AG04449 (cell line): ENCODE data around the gene PERCC1.

Experiments
- CTCF ChIA-PET: fragments of 350-600 bp; formaldehyde crosslinking; extraction: SDS; loops from one replicate; lab custom pipeline; 2021; ENCODE audit warnings: antibody characterized with exemption; lab: Yijun Ruan, JAX
- POLR2A ChIA-PET: fragments of 400-600, 350-600 bp; formaldehyde crosslinking; extraction: SDS; loops from one replicate; lab custom pipeline; 2020; ENCODE audit warnings: antibody characterized with exemption, inconsistent platforms; lab: Yijun Ruan, JAX
- DNase-seq: peaks from one replicate; pipeline ENCODE4 v3.0.0-alpha.2; 2010; ENCODE audit warnings: low read depth, low spot score
- H3K4me3 ChIP-seq: 2 replicates; pipeline ENCODE4 v1.5.1; 2011; ENCODE audit warnings: low read depth, mild to moderate bottlenecking, control low read depth, low read length
- CTCF ChIP-seq: IDR thresholded peaks from one replicate; pipeline ENCODE4 v1.5.1; 2011; ENCODE audit warnings: mild to moderate bottlenecking, moderate library complexity, low read length, control low read depth, inconsistent platforms; ENCODE audit not compliant: insufficient read depth; ENCODE audit errors: missing control alignments

Gene PERCC1

GRCh38 chr16:1431497-1432270, 806 bp downstream of the PERCC1 start:
- POLR2A ChIA-PET: no interaction called here

GRCh38 chr16:1432388-1433262, 1.7 kb downstream of the PERCC1 start:
- no peak overlapping the region for H3K4me3 ChIP-seq
- no peak for TF ChIP-seq CTCF
- CTCF ChIA-PET: no interaction called here
- no peak for DNase-seq
- POLR2A ChIA-PET: no interaction called here

More at GRCh38 chr16:1431497-1432270, 806 bp downstream of the PERCC1 start:
- H3K4me3 ChIP-seq: no peak overlapping the region
- TF ChIP-seq CTCF: no peak
- no peak for DNase-seq
- CTCF ChIA-PET: no interaction called here

- no peak for TF ChIP-seq CTCF
- H3K4me3 ChIP-seq: no peak overlapping the region
- no peak for DNase-seq
- ChIA-PET CTCF (no interaction called here), POLR2A (no interaction called here)
These were observed 2.3 kb downstream of the PERCC1 start for GRCh38 chr16:1433263-1433560.

- TF ChIP-seq CTCF: no peak
- ChIA-PET POLR2A (no interaction called here), CTCF (no interaction called here)
- no peak overlapping the region for H3K4me3 ChIP-seq
- no peak for DNase-seq
These were observed 2.9 kb downstream of the PERCC1 start for GRCh38 chr16:1433756-1434155.

- TF ChIP-seq CTCF: no peak
- ChIA-PET POLR2A (no interaction called here), CTCF (no interaction called here)
- no peak overlapping the region for H3K4me3 ChIP-seq
- no peak for DNase-seq
These were observed 4.0 kb downstream of the PERCC1 start for GRCh38 chr16:1434644-1435592.
